GM12878 (cell line): ENCODE data around the gene PPIP5K2. TPM values are rescaled to one million over a fixed set of nuclear protein-coding genes. Genes with fewer than 3 reads are reported as not detected.

ENCODE experiments used
- BCL3 ChIP-seq: IDR thresholded peaks from 2 replicates; pipeline ENCODE4 v1.6.1; 2011; ENCODE audit warnings: borderline replicate concordance, low read depth, mild to moderate bottlenecking, moderate library complexity, low read length; ENCODE audit not compliant: insufficient read depth, poor library complexity, severe bottlenecking
- BRCA1 ChIP-seq: IDR thresholded peaks from 2 replicates; pipeline ENCODE4 v1.6.1; 2011; ENCODE audit warnings: low read depth, low read length, improper control_type of control experiment
- MTA3 ChIP-seq: IDR thresholded peaks from 2 replicates; pipeline ENCODE4 v1.6.1; 2012; ENCODE audit warnings: low read length, inconsistent platforms, borderline replicate concordance
- TCF12 ChIP-seq: IDR thresholded peaks from 2 replicates; pipeline ENCODE4 v1.6.1; 2011; ENCODE audit warnings: low read depth, mild to moderate bottlenecking, low read length
- ZNF274 ChIP-seq: IDR thresholded peaks from one replicate; pipeline ENCODE4 v1.8.0; 2011; ENCODE audit not compliant: insufficient read length, insufficient read depth
- polyA plus RNA-seq, 11 experiments: library from polyadenylated mRNA; depleted of rRNA in 4 of 11; unstranded in 6 of 11; stranded (reverse) in 5 of 11; fragments of >200 nt; fragmentation: Nextera tagmentation in 4 of 11; fragmentation: Illumina TruSeq in 1 of 11; extraction: Ambion mirVana in 4 of 11; extraction: Trizol in 1 of 11; gene quantifications; 1 replicate in 1 of 11; 2 replicates in 10 of 11; pipeline versions ENCODE4 v1.2.1 to v1.2.3, GENCODE V29; 2011 to 2016; ENCODE audit warnings: inconsistent platforms in 2 of 11, missing spikeins in 2 of 11, low read depth in 1 of 11
- total RNA-seq, 4 experiments: library from RNA; depleted of rRNA in 3 of 4; stranded (reverse); fragments of >200 nt in 3 of 4; fragmentation: Illumina TruSeq in 1 of 4; extraction: Trizol in 1 of 4; gene quantifications; 2 replicates each; pipeline versions ENCODE4 v1.2.1 to v1.2.3, GENCODE V29; 2013 to 2021
- TF ChIP-seq, protein P1 (sequence below): IDR thresholded peaks from 2 replicates; pipeline ENCODE4 v1.6.1; 2012; ENCODE audit warnings: improper control_type of control experiment, low read depth, low read length; ENCODE audit not compliant: insufficient replicate concordance

PPIP5K2 gene
- total and polyA plus RNA-seq, 10 of the 15 experiments (the other 5 are each of a cell fraction or from before 2014, with no cell fraction given) = 27.7 to 87.3 (median 58.6) TPM

DNA sequence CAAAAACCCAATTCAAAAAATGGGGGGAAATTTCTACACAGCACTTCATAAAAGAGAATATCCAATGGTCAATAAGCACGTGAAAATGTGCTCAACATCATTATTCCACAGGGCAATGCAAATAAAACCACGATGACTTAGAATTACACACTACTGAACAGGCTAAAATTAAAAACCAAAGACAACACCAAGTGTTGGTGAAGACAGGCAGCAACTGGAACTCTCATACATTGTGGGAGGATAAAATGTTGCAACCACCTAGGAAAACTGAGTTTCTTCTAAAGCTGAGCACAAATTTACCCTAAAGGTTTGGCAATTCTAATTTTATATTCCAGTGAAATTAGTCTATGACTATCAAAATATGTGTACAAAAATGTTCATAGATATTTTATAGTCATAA is 9.7 kb upstream of the PPIP5K2 start (continued):
- TF ChIP-seq, protein P1, sequence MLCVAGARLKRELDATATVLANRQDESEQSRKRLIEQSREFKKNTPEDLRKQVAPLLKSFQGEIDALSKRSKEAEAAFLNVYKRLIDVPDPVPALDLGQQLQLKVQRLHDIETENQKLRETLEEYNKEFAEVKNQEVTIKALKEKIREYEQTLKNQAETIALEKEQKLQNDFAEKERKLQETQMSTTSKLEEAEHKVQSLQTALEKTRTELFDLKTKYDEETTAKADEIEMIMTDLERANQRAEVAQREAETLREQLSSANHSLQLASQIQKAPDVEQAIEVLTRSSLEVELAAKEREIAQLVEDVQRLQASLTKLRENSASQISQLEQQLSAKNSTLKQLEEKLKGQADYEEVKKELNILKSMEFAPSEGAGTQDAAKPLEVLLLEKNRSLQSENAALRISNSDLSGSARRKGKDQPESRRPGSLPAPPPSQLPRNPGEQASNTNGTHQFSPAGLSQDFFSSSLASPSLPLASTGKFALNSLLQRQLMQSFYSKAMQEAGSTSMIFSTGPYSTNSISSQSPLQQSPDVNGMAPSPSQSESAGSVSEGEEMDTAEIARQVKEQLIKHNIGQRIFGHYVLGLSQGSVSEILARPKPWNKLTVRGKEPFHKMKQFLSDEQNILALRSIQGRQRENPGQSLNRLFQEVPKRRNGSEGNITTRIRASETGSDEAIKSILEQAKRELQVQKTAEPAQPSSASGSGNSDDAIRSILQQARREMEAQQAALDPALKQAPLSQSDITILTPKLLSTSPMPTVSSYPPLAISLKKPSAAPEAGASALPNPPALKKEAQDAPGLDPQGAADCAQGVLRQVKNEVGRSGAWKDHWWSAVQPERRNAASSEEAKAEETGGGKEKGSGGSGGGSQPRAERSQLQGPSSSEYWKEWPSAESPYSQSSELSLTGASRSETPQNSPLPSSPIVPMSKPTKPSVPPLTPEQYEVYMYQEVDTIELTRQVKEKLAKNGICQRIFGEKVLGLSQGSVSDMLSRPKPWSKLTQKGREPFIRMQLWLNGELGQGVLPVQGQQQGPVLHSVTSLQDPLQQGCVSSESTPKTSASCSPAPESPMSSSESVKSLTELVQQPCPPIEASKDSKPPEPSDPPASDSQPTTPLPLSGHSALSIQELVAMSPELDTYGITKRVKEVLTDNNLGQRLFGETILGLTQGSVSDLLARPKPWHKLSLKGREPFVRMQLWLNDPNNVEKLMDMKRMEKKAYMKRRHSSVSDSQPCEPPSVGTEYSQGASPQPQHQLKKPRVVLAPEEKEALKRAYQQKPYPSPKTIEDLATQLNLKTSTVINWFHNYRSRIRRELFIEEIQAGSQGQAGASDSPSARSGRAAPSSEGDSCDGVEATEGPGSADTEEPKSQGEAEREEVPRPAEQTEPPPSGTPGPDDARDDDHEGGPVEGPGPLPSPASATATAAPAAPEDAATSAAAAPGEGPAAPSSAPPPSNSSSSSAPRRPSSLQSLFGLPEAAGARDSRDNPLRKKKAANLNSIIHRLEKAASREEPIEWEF = no peak
- TF ChIP-seq ZNF274 (no peak), BRCA1 (no peak), MTA3 (no peak), TCF12 (no peak), BCL3 (no peak)
